Suppressor macrophage (primary cell): ENCODE data around the gene RNASE7.

Experiments used
- DNase-seq, 4 experiments: peaks; one replicate each; pipeline ENCODE4 v3.0.0-alpha.2; 2020 to 2022

RNASE7 gene

GRCh38 chr14:21087294-21088091 is 45.3 kb downstream of the RNASE7 start:
- peak; percentile 74 to 93 (median 81) for DNase-seq

- no peak for DNase-seq
Measured at GRCh38 chr14:21088687-21089086, 46.5 kb downstream of the RNASE7 start.

GRCh38 chr14:21089271-21089670 is 47.1 kb downstream of the RNASE7 start:
- DNase-seq = no peak

GRCh38 chr14:21089877-21090193 is 47.7 kb downstream of the RNASE7 start:
- DNase-seq = no peak

DNA sequence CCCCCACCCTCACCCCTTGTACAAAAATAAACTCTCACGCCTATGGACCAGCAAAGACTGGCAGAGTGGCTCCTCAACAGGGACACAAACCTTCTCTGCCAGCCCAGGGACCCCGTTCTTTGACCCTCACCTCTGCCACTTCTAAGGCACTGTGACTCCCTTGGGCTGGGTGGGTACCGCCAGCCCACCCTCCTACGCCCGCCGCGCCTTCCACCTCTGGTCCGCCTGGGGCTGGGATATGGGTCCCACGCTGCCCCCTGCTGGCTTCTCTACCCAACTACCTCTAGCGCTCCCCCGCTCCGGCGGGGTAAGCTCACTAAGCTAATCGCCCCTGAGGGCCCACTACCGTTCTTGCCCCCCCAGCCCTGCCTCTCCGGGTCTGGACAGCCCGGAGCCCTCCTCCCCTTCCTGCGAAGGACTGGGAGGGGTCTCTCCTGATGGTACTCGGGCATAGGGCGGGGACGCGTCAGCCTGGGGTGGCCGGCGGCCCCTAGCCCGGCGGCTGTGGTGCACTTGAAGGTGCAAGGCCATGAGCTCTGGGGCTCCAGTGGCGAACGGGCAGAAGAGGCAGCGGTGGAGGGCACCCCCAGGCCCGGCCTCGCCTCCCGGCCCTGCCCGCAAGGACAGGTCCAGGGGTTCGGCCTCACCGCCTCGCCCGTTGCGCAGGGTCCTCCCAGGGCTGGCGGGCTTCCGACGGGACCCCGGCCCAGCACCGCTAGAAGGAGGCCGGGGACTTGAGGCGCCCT is 48.2 kb downstream of the RNASE7 start:
- peak in 3 of 4 experiments; percentile 48 to 67 (median 49) for DNase-seq

GRCh38 chr14:21090940-21091663 is 48.9 kb downstream of the RNASE7 start:
- DNase-seq = no peak

GRCh38 chr14:21091821-21092272 is 49.7 kb downstream of the RNASE7 start:
- DNase-seq = no peak

GRCh38 chr14:21092273-21093011 is 50.3 kb downstream of the RNASE7 start:
- peak; percentile 79 to 93 (median 90) for DNase-seq

GRCh38 chr14:21093018-21093417 is 50.9 kb downstream of the RNASE7 start:
- DNase-seq = no peak
